ENCODE measurements around the gene ANKRD34B.

ANKRD34B gene

GRCh38 chr5:80554646-80555045 is 15.4 kb downstream of the ANKRD34B start:
- Mint-ChIP-seq H3K27ac (no peak overlapping the region), H3K36me3 (no peaks in the 10 kb centered on the region), H3K27me3 (peaks cover 16% of the 10 kb centered on the region), H3K4me3 (no peak overlapping the region), H3K9me3 (peaks cover 1% of the 10 kb centered on the region), H3K4me1 (no peaks in the 10 kb centered on the region)
- no peak for DNase-seq (ENCODE audit: low spot score in 2 of 2)
- ATAC-seq (ENCODE audit: low read depth) = no peak

DNA sequence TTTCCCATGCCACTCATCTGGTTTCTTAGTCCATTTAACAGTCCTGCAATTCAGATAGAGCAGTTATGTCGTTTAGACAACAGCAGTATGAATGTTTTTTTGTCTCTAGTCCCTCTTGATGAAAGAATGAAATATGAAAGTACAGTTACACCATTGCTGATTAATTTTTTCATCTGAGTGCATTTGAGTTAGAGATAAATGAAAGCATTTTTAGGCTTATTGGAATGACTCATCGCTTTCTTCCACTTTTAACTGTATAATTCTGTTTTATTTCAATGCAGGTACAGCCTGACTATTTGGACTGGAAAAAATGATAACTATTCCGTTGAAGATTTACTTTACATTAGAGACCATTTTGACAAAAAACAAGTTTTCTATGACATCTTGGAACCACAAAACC is 28.7 kb downstream of the ANKRD34B start:
- peaks cover 4% of the 10 kb centered on the region for H3K9me3 Mint-ChIP-seq
- peaks cover 4% of the 10 kb centered on the region for H3K27me3 Mint-ChIP-seq
- ATAC-seq (ENCODE audit: low read depth) = no peak
- no peak overlapping the region for H3K27ac Mint-ChIP-seq
- DNase-seq (ENCODE audit: low spot score in 2 of 2) = no peak
- no peaks in the 10 kb centered on the region for H3K4me1 Mint-ChIP-seq
- no peak overlapping the region for H3K4me3 Mint-ChIP-seq
- no peaks in the 10 kb centered on the region for H3K36me3 Mint-ChIP-seq

DNA sequence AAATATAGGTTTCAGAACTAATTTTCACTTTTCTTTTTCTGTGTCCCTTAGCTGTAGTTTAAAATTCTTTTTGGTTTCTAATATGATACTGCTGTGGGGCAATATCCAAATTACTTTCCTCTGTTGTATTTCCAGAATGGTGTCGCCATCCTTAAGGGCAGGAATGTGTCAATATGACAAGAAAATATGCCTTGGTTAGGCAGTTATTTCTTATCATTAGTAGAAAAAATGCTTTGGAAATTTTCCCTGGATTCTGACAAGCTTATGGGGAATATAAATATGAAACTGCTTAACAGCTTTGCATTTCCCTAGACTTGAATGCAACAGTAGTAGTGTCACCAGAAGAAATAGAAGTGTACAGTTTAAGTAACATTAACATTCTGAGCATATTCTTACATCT is 29.4 kb downstream of the ANKRD34B start:
- ATAC-seq (ENCODE audit: low read depth) (no peak), DNase-seq (ENCODE audit: low spot score in 2 of 2) (no peak)
- no peak overlapping the region for H3K27ac Mint-ChIP-seq
- H3K9me3 Mint-ChIP-seq = peaks cover 4% of the 10 kb centered on the region
- H3K36me3 Mint-ChIP-seq = no peaks in the 10 kb centered on the region
- no peaks in the 10 kb centered on the region for H3K4me1 Mint-ChIP-seq
- no peak overlapping the region for H3K4me3 Mint-ChIP-seq
- H3K27me3 Mint-ChIP-seq = peaks cover 4% of the 10 kb centered on the region

- Mint-ChIP-seq H3K27ac (no peak overlapping the region), H3K36me3 (peaks cover 3% of the 10 kb centered on the region), H3K4me1 (no peaks in the 10 kb centered on the region), H3K4me3 (no peak overlapping the region), H3K27me3 (peaks cover 2% of the 10 kb centered on the region), H3K9me3 (no peaks in the 10 kb centered on the region)
- DNase-seq (ENCODE audit: low spot score in 2 of 2) = no peak
- no peak for ATAC-seq (ENCODE audit: low read depth)
Observed at GRCh38 chr5:80516826-80517225, 53.3 kb downstream of the ANKRD34B start.

DNA sequence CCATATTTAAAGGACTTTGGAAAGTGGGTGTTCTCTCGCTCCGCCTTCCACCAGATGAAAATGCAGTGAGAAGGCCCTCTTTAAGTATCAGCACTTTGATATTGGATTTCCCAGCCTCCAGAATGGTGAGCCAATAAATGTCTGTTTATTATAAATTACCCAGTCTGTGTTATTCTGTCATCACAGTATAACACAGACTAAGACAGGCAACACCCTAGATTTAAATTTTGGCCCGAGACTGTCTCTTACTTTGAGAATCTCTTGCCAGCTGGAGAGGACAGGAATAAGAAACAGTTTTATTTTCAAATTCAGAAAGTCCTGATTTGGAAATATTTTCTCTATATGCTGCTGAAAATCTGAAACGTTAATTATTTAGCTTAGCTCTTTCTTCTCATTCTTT is 60.7 kb downstream of the ANKRD34B start:
- Mint-ChIP-seq H3K27ac (no peak overlapping the region), H3K27me3 (peaks cover 5% of the 10 kb centered on the region), H3K4me3 (no peak overlapping the region), H3K36me3 (peaks cover 5% of the 10 kb centered on the region), H3K9me3 (no peaks in the 10 kb centered on the region), H3K4me1 (no peaks in the 10 kb centered on the region)
- ATAC-seq (ENCODE audit: low read depth) (no peak), DNase-seq (ENCODE audit: low spot score in 2 of 2) (no peak)

DNA sequence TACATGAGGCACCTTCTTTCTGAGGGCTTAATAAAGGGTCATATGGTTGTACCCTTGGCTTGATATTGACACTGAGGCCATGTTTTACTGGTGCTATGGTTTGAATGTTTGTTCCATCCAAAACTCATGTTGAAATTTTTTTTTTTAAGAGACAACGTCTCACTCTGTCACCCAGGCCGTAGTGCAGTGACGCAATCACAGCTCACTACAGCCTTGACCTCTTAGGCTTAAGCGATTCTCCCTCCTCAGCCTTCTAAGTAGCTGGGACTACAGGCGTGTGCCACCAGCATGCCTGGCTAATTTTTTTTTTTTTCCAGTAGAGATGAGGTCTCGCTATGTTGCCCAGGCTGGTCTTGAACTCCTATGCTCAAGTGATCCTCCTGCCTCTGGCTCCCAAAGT is 61.2 kb downstream of the ANKRD34B start:
- ATAC-seq (ENCODE audit: low read depth) = no peak
- peaks cover 5% of the 10 kb centered on the region for H3K36me3 Mint-ChIP-seq
- H3K27ac Mint-ChIP-seq = no peak overlapping the region
- H3K4me1 Mint-ChIP-seq = peaks cover 4% of the 10 kb centered on the region
- no peak for DNase-seq (ENCODE audit: low spot score in 2 of 2)
- no peak overlapping the region for H3K4me3 Mint-ChIP-seq
- peaks cover 5% of the 10 kb centered on the region for H3K27me3 Mint-ChIP-seq
- H3K9me3 Mint-ChIP-seq = no peaks in the 10 kb centered on the region

DNA sequence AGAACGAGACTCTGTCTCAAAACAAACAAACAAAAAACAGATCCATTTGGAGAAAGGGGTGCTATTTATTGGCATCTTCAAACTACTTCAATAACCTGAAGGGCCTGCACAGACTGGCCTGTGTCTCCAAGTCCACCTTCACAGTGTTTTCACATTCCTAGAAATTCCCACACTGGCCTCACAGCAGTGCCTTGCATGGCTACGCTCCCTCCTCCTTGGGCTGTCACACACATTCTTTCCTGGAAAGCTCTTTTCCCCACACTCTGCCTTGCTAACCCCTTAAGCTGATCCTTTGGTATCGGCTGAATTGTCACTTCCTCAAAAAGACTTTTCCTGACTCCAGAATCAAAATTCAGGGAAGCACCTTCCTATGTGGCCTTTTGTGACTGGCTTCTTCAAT is 62.4 kb downstream of the ANKRD34B start:
- ATAC-seq (ENCODE audit: low read depth) = no peak
- Mint-ChIP-seq H3K27ac (no peak overlapping the region), H3K4me3 (no peak overlapping the region), H3K27me3 (peaks cover 3% of the 10 kb centered on the region), H3K4me1 (peaks cover 4% of the 10 kb centered on the region), H3K36me3 (peaks cover 2% of the 10 kb centered on the region), H3K9me3 (no peaks in the 10 kb centered on the region)
- no peak for DNase-seq (ENCODE audit: low spot score in 2 of 2)

All from memory B cell (primary cell).